GM12878 (cell line): ENCODE results near the gene CCDC136. TPM values are rescaled to one million over a fixed set of nuclear protein-coding genes. Genes with fewer than 3 reads are reported as not detected.

Source experiments
- ATAC-seq: fragments of 200-7000 bp; cut with Tn5 transposase; 3 replicates; pipeline ENCODE4 v1.9.1; 2020; ENCODE audit warnings: mild to moderate bottlenecking, moderate library complexity
- BruUV-seq: library from RNA; stranded (reverse); fragments of 400-500 nt; replicated peaks from 2 replicates; lab custom pipeline; 2021; lab: Mats Ljungman, UMichigan
- CTCF ChIA-PET: fragments of 300-600 bp; sonication (Branson Sonifier 250); formaldehyde crosslinking; extraction: SDS; loops from one replicate; lab custom pipeline; 2021; ENCODE audit warnings: inconsistent platforms; lab: Yijun Ruan, JAX
- POLR2A ChIA-PET: fragments of 350-600 bp; formaldehyde crosslinking; extraction: SDS; loops from one replicate; lab custom pipeline; 2021; ENCODE audit warnings: inconsistent platforms; lab: Charles Lee
- RAD21 ChIA-PET: fragments of 300-600 bp; sonication (Branson Sonifier 250); formaldehyde crosslinking; loops from one replicate; lab custom pipeline; 2023; ENCODE audit warnings: antibody characterized with exemption; ENCODE audit not compliant: unreplicated experiment; lab: Charles Lee
- SMC1A ChIA-PET: fragments of 300-600 bp; sonication (Branson Sonifier 250); formaldehyde crosslinking; loops from one replicate; lab custom pipeline; 2023; ENCODE audit not compliant: unreplicated experiment, uncharacterized antibody; lab: Charles Lee
- DNase-seq: peaks from one replicate; pipeline ENCODE4 v3.0.0-alpha.2; 2011; ENCODE audit warnings: low read depth, low spot score
- FAIRE-seq: peaks from 3 replicates; lab custom pipeline; 2011; peaks lifted over from hg19 to GRCh38; lab: Jason Lieb, UNC
- H2AFZ ChIP-seq: 2 replicates; pipeline ENCODE4 v1.6.0; 2011; ENCODE audit warnings: low read depth, low read length, control low read depth; ENCODE audit not compliant: control insufficient read depth
- H3K27ac ChIP-seq: 2 replicates; pipeline ENCODE4 v1.5.1; 2011; ENCODE audit warnings: control low read depth; ENCODE audit not compliant: control insufficient read depth, insufficient read depth
- H3K27me3 ChIP-seq, 2 experiments: replicated peaks in 1 of 2; 2 replicates each; pipeline versions ENCODE4 v1.6.0 to v1.6.1; 2011; ENCODE audit warnings: low read length in 1 of 2; ENCODE audit not compliant: control insufficient read depth in 2 of 2, insufficient read depth in 2 of 2
- H3K36me3 ChIP-seq, 2 experiments: 2 replicates each; pipeline ENCODE4 v1.5.1; 2011; ENCODE audit warnings: low read length in 1 of 2; ENCODE audit not compliant: control insufficient read depth in 2 of 2, insufficient read depth in 2 of 2
- H3K4me1 ChIP-seq: 2 replicates; pipeline ENCODE4 v1.6.1; 2011; ENCODE audit warnings: mild to moderate bottlenecking, low read length, moderate library complexity, mixed read lengths; ENCODE audit not compliant: control insufficient read depth, insufficient read depth
- H3K4me2 ChIP-seq: 2 replicates; pipeline ENCODE4 v1.6.0; 2011; ENCODE audit warnings: control low read depth; ENCODE audit not compliant: control insufficient read depth, insufficient read depth
- H3K4me3 ChIP-seq: fragments of 200-600 bp; sonication (generic); 2 replicates; pipeline ENCODE4 v1.5.1; 2016
- H3K79me2 ChIP-seq: 2 replicates; pipeline ENCODE4 v1.6.0; 2011; ENCODE audit warnings: low read length; ENCODE audit not compliant: control insufficient read depth, insufficient read depth
- H3K9ac ChIP-seq: 2 replicates; pipeline ENCODE4 v1.8.0; 2011; ENCODE audit warnings: low read length, control low read depth, mixed read lengths; ENCODE audit not compliant: control insufficient read depth, insufficient read depth
- H3K9me3 ChIP-seq: replicated peaks from 3 replicates; pipeline ENCODE4 v1.5.1; 2011; ENCODE audit warnings: mild to moderate bottlenecking, low read length; ENCODE audit not compliant: control insufficient read depth, insufficient read depth
- H4K20me1 ChIP-seq: 2 replicates; pipeline ENCODE4 v1.6.0; 2011; ENCODE audit not compliant: control insufficient read depth, insufficient read depth
- ATF7 ChIP-seq: fragments of 450-650 bp; IDR thresholded peaks from 2 replicates; pipeline ENCODE4 v1.6.1; 2016; ENCODE audit warnings: low read depth, mild to moderate bottlenecking
- CREM ChIP-seq: IDR thresholded peaks from 2 replicates; pipeline ENCODE4 v1.6.1; 2014; ENCODE audit warnings: antibody characterized with exemption, low read depth
- IKZF1 ChIP-seq: fragments of 450-650 bp; conservative IDR thresholded peaks from 2 replicates; pipeline ENCODE4 v1.6.1; 2017; ENCODE audit warnings: antibody characterized with exemption, mild to moderate bottlenecking
- KAT2A ChIP-seq: conservative IDR thresholded peaks from 2 replicates; pipeline ENCODE4 v1.6.1; 2011; ENCODE audit warnings: low read depth, low read length; ENCODE audit not compliant: control insufficient read depth
- MYC ChIP-seq: IDR thresholded peaks from 2 replicates; pipeline ENCODE4 v1.6.1; 2011; ENCODE audit warnings: mild to moderate bottlenecking, low read length, moderate library complexity, inconsistent platforms; ENCODE audit not compliant: insufficient read depth, insufficient replicate concordance, insufficient read length, severe bottlenecking
- SMARCA5 ChIP-seq: fragments of 450-650 bp; IDR thresholded peaks from 2 replicates; pipeline ENCODE4 v1.6.1; 2017; ENCODE audit warnings: mild to moderate bottlenecking
- TCF7 ChIP-seq: IDR thresholded peaks from 2 replicates; pipeline ENCODE4 v1.6.1; 2014; ENCODE audit warnings: antibody characterized with exemption, borderline replicate concordance
- WGBS: methylation state at CpG from one replicate; pipeline ENCODE4 v1.1.6; 2016; ENCODE audit warnings: low lambda C conversion rate; ENCODE audit not compliant: insufficient replicate concordance, insufficient coverage; ENCODE audit errors: missing lambda C conversion rate; 5-methylcytosine and 5-hydroxymethylcytosine counted together
- in situ Hi-C: fragments of 300-500 bp; cut with MboI; formaldehyde crosslinking; loops from 9 replicates; pipeline ENCODE4 v1.14.3; 2018; ENCODE audit warnings: mixed read lengths
- intact Hi-C: fragments of 100-400 bp; cut with micrococcal nuclease; formaldehyde crosslinking; loops from one replicate; pipeline ENCODE4 v1.14.2; 2022; ENCODE audit not compliant: unreplicated experiment
- polyA plus RNA-seq, 11 experiments: library from polyadenylated mRNA; depleted of rRNA in 4 of 11; unstranded in 6 of 11; stranded (reverse) in 5 of 11; fragments of >200 nt; fragmentation: Nextera tagmentation in 4 of 11; fragmentation: Illumina TruSeq in 1 of 11; extraction: Ambion mirVana in 4 of 11; extraction: Trizol in 1 of 11; gene quantifications; 1 replicate in 1 of 11; 2 replicates in 10 of 11; pipeline versions ENCODE4 v1.2.1 to v1.2.3, GENCODE V29; 2011 to 2016; ENCODE audit warnings: inconsistent platforms in 2 of 11, missing spikeins in 2 of 11, low read depth in 1 of 11
- total RNA-seq, 4 experiments: library from RNA; depleted of rRNA in 3 of 4; stranded (reverse); fragments of >200 nt in 3 of 4; fragmentation: Illumina TruSeq in 1 of 4; extraction: Trizol in 1 of 4; gene quantifications; 2 replicates each; pipeline versions ENCODE4 v1.2.1 to v1.2.3, GENCODE V29; 2013 to 2021
- TF ChIP-seq, protein P1 (sequence below): fragments of 450-650 bp; IDR thresholded peaks from 2 replicates; pipeline ENCODE4 v1.6.1; 2016; ENCODE audit warnings: mild to moderate bottlenecking, moderate library complexity, borderline replicate concordance
- TF ChIP-seq, protein P2 (sequence below): IDR thresholded peaks from 2 replicates; pipeline ENCODE4 v1.6.1; 2011; ENCODE audit warnings: mild to moderate bottlenecking, low read depth, low read length, moderate library complexity; ENCODE audit not compliant: insufficient replicate concordance
- TF ChIP-seq, protein P3 (sequence below): fragments of 450-650 bp; IDR thresholded peaks from 2 replicates; pipeline ENCODE4 v1.6.1; 2018; ENCODE audit warnings: borderline replicate concordance, mild to moderate bottlenecking; ENCODE audit not compliant: partially characterized antibody

Gene CCDC136
- total and polyA plus RNA-seq, 10 of the 15 experiments (the other 5 are each of a cell fraction or from before 2014, with no cell fraction given), result 0.32 to 4.8 (median 1.5) TPM

- in situ Hi-C loops (no loop called here), intact Hi-C loops (no loop called here)
- ChIA-PET SMC1A (interaction anchor here (1.6 to 2.9 kb wide), 3 partner anchors 12 to 18 kb away, joined by 4 to 11 read pairs (median 6); no protein-coding TSS in a partner anchor), RAD21 (interaction anchor here (0.7 kb wide), 1 partner anchor 15 kb away, joined by 3 read pairs; no protein-coding TSS in a partner anchor), CTCF (interaction anchor here (0.7 to 1.2 kb wide), 2 partner anchors 19 to 144 kb away, joined by 3 read pairs; no protein-coding TSS in a partner anchor)
- Histone ChIP-seq H3K27me3 (no peaks in the 10 kb centered on the region), H3K79me2 (no peaks in the 10 kb centered on the region; the same call in 1 of the 2 replicates), H3K4me3 (no peak overlapping the region), H3K9ac (no peak overlapping the region), H3K4me2 (no peak overlapping the region), H3K9me3 (no peaks in the 10 kb centered on the region), H3K4me1 (no peaks in the 10 kb centered on the region), H3K27ac (no peak overlapping the region), H2AFZ (no peak overlapping the region), H4K20me1 (no peaks in the 10 kb centered on the region), H3K36me3 (peaks cover 2 to 17% of the 10 kb centered on the region in 2 experiments; a peak in 3 of 4 replicates)
- ATAC-seq, result no peak
- WGBS, result 95% methylated on average over 5 of the region's 5 CpGs
- no peak for DNase-seq
- no peak for FAIRE-seq
- TF ChIP-seq CREM (no peak), KAT2A (no peak), SMARCA5 (no peak), ATF7 (no peak), TCF7 (no peak), MYC (no peak), IKZF1 (no peak)
- TF ChIP-seq, protein P1, sequence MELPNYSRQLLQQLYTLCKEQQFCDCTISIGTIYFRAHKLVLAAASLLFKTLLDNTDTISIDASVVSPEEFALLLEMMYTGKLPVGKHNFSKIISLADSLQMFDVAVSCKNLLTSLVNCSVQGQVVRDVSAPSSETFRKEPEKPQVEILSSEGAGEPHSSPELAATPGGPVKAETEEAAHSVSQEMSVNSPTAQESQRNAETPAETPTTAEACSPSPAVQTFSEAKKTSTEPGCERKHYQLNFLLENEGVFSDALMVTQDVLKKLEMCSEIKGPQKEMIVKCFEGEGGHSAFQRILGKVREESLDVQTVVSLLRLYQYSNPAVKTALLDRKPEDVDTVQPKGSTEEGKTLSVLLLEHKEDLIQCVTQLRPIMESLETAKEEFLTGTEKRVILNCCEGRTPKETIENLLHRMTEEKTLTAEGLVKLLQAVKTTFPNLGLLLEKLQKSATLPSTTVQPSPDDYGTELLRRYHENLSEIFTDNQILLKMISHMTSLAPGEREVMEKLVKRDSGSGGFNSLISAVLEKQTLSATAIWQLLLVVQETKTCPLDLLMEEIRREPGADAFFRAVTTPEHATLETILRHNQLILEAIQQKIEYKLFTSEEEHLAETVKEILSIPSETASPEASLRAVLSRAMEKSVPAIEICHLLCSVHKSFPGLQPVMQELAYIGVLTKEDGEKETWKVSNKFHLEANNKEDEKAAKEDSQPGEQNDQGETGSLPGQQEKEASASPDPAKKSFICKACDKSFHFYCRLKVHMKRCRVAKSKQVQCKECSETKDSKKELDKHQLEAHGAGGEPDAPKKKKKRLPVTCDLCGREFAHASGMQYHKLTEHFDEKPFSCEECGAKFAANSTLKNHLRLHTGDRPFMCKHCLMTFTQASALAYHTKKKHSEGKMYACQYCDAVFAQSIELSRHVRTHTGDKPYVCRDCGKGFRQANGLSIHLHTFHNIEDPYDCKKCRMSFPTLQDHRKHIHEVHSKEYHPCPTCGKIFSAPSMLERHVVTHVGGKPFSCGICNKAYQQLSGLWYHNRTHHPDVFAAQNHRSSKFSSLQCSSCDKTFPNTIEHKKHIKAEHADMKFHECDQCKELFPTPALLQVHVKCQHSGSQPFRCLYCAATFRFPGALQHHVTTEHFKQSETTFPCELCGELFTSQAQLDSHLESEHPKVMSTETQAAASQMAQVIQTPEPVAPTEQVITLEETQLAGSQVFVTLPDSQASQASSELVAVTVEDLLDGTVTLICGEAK, result no peak
- TF ChIP-seq, protein P2, sequence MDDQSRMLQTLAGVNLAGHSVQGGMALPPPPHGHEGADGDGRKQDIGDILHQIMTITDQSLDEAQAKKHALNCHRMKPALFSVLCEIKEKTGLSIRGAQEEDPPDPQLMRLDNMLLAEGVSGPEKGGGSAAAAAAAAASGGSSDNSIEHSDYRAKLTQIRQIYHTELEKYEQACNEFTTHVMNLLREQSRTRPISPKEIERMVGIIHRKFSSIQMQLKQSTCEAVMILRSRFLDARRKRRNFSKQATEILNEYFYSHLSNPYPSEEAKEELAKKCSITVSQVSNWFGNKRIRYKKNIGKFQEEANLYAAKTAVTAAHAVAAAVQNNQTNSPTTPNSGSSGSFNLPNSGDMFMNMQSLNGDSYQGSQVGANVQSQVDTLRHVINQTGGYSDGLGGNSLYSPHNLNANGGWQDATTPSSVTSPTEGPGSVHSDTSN, result no peak
- TF ChIP-seq, protein P3, sequence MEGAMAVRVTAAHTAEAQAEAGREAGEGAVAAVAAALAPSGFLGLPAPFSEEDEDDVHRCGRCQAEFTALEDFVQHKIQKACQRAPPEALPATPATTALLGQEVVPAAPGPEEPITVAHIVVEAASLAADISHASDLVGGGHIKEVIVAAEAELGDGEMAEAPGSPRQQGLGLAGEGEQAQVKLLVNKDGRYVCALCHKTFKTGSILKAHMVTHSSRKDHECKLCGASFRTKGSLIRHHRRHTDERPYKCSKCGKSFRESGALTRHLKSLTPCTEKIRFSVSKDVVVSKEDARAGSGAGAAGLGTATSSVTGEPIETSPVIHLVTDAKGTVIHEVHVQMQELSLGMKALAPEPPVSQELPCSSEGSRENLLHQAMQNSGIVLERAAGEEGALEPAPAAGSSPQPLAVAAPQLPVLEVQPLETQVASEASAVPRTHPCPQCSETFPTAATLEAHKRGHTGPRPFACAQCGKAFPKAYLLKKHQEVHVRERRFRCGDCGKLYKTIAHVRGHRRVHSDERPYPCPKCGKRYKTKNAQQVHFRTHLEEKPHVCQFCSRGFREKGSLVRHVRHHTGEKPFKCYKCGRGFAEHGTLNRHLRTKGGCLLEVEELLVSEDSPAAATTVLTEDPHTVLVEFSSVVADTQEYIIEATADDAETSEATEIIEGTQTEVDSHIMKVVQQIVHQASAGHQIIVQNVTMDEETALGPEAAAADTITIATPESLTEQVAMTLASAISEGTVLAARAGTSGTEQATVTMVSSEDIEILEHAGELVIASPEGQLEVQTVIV, result no peak
- TF ChIP-seq, all 136 proteins: peak for 0
- POLR2A ChIA-PET, result interaction anchor here (1.0 kb wide), 1 partner anchor 15 kb away, joined by 3 read pairs; no protein-coding TSS in a partner anchor
- no TSS peak for BruUV-seq
Measured at GRCh38 chr7:128755819-128756476, 35.8 kb upstream of the CCDC136 start.
